Astrocyte (in vitro differentiated cells and primary cell): ENCODE measurements around the gene HEATR9.

ENCODE experiments used
- EZH2 ChIP-seq: IDR thresholded peaks from 2 replicates; pipeline ENCODE4 v1.6.1; 2012; ENCODE audit warnings: mild to moderate bottlenecking, low read length, inconsistent platforms; ENCODE audit not compliant: insufficient read depth
- TF ChIP-seq, protein P1 (sequence below): IDR thresholded peaks from 2 replicates; pipeline ENCODE4 v1.5.1; 2011; ENCODE audit warnings: low read depth, mild to moderate bottlenecking, inconsistent platforms, low read length, moderate library complexity; ENCODE audit not compliant: insufficient read depth

DNA sequence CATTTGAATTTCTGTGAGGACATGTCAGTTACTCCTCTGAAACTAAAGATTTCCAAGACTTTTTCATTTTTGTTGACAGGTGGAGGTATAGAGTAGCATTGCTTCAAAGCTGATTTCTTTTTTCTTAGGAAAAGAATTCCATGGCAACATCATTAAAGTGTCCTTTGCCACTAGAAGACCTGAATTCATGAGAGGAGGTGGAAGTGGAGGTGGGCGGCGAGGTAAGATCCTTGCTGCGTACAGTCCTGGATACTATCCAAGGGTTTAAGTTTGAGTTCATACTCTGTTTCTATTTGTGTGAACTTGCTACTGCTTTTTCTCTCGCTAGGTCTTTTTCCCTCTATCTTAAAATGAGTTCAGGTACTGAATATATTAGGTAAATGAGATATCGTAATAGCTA, 26.5 kb downstream of the HEATR9 start:
- TF ChIP-seq, protein P1, sequence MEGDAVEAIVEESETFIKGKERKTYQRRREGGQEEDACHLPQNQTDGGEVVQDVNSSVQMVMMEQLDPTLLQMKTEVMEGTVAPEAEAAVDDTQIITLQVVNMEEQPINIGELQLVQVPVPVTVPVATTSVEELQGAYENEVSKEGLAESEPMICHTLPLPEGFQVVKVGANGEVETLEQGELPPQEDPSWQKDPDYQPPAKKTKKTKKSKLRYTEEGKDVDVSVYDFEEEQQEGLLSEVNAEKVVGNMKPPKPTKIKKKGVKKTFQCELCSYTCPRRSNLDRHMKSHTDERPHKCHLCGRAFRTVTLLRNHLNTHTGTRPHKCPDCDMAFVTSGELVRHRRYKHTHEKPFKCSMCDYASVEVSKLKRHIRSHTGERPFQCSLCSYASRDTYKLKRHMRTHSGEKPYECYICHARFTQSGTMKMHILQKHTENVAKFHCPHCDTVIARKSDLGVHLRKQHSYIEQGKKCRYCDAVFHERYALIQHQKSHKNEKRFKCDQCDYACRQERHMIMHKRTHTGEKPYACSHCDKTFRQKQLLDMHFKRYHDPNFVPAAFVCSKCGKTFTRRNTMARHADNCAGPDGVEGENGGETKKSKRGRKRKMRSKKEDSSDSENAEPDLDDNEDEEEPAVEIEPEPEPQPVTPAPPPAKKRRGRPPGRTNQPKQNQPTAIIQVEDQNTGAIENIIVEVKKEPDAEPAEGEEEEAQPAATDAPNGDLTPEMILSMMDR = no peak
- no peak for TF ChIP-seq EZH2
